Measurements from ENCODE around the gene THADA. TPM values are rescaled to one million over a fixed set of nuclear protein-coding genes. Genes with fewer than 3 reads are reported as not detected.

THADA gene
- total and polyA plus RNA-seq, 2 donors = 11.8 to 20.6 TPM

DNA sequence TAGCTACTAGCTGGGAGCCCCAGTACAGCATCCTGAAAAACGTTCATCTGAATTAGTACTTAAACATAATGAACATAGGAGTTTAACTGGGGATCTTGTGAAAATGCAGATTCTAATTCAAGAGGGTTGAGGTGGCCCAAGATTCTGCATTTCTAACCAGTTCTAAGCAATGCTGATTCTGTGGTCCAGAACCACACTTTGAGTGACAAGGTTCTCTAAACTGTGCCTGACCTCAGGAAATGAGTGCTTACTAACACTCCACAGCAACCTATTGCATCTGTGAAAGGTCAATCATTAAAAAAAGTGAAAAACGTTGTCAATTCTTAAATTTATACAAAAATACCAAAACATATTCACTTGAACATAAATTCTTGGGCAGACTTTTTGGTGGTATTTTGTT lies 212.3 kb downstream of the THADA start:
- no peak overlapping the region for H3K27ac ChIP-seq (ENCODE audit: low read depth in 1 of 2, low read length in 1 of 2)
- no peak for DNase-seq (ENCODE audit: low read depth in 6 of 9, low spot score in 9 of 9)
- H3K4me3 ChIP-seq (ENCODE audit: low read length in 2 of 2) = no peak overlapping the region
- no peaks in the 10 kb centered on the region for H3K27me3 ChIP-seq (ENCODE audit: control insufficient read depth in 2 of 2, insufficient read depth in 1 of 2, low read length in 1 of 2)
- H3K9me3 ChIP-seq (ENCODE audit: control insufficient read depth in 2 of 2, insufficient read depth in 1 of 2, low read length in 1 of 2) = no peaks in the 10 kb centered on the region
- H3K4me1 ChIP-seq (ENCODE audit: control insufficient read depth in 2 of 2, insufficient read depth in 2 of 2, low read length in 2 of 2) = peaks cover 0 to 3% of the 10 kb centered on the region in 2 donors
- H3K36me3 ChIP-seq (ENCODE audit: control insufficient read depth in 2 of 2, insufficient read depth in 2 of 2, low read length in 1 of 2) = no peaks in the 10 kb centered on the region
- 88% methylated on average over 2 of the region's 2 CpGs for whole genome bisulfite sequencing

DNA sequence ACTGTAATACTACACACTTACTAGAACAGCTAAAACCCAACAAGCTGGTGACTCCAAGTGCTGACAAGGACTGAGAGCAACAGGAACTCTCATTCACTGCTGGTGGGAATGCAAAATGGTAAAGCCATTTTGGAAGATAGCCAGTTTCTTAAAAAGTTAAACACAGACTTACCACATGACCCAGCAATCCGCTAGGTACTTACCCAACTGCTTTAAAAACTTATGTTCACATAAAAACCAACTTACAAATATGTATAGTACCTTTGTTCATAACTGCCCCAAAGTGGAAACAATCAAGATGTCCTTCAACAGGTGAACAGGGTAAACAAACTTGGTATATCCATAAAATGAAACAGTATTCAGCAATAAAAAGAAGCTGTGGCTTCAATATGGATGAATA lies 216.3 kb downstream of the THADA start:
- H3K9me3 ChIP-seq (ENCODE audit: control insufficient read depth in 2 of 2, insufficient read depth in 1 of 2, low read length in 1 of 2) = no peaks in the 10 kb centered on the region
- no peak for DNase-seq (ENCODE audit: low read depth in 6 of 9, low spot score in 9 of 9)
- H3K27me3 ChIP-seq (ENCODE audit: control insufficient read depth in 2 of 2, insufficient read depth in 1 of 2, low read length in 1 of 2) = no peaks in the 10 kb centered on the region
- H3K4me1 ChIP-seq (ENCODE audit: control insufficient read depth in 2 of 2, insufficient read depth in 2 of 2, low read length in 2 of 2) = no peaks in the 10 kb centered on the region
- H3K4me3 ChIP-seq (ENCODE audit: low read length in 2 of 2) = no peak overlapping the region
- WGBS = 95% methylated on average over 1 of the region's 1 CpG
- no peaks in the 10 kb centered on the region for H3K36me3 ChIP-seq (ENCODE audit: control insufficient read depth in 2 of 2, insufficient read depth in 2 of 2, low read length in 1 of 2)
- H3K27ac ChIP-seq (ENCODE audit: low read depth in 1 of 2, low read length in 1 of 2) = no peak overlapping the region

DNA sequence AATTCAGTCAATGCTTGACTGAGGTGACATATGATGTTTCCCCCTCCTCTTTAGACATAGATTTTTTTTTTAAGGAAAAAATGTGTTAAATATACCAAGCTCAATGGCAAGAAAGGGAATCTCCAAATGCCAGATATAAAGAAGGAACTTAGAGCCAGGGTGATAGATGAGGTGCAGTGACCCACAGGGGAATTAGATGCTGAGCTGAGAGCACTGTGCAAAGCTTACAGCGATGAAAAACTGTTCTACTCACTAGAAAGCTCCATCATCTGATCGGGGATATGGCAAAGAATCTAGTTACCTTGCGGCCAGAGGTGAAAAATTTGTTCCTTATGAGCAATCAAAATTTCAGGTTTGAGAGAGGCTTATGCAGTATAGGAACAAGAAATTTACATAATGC lies 218.5 kb downstream of the THADA start:
- WGBS = 98% methylated on average over 3 of the region's 3 CpGs
- H3K9me3 ChIP-seq (ENCODE audit: control insufficient read depth in 2 of 2, insufficient read depth in 1 of 2, low read length in 1 of 2) = no peaks in the 10 kb centered on the region

GRCh38 chr2:43376523-43377198 lies 219.2 kb downstream of the THADA start:
- H3K4me1 ChIP-seq (ENCODE audit: control insufficient read depth in 2 of 2, insufficient read depth in 2 of 2, low read length in 2 of 2) = no peaks in the 10 kb centered on the region
- H3K9me3 ChIP-seq (ENCODE audit: control insufficient read depth in 2 of 2, insufficient read depth in 1 of 2, low read length in 1 of 2) = no peaks in the 10 kb centered on the region
- 97% methylated on average over 8 of the region's 8 CpGs for WGBS
- H3K36me3 ChIP-seq (ENCODE audit: control insufficient read depth in 2 of 2, insufficient read depth in 2 of 2, low read length in 1 of 2) = no peaks in the 10 kb centered on the region
- no peak overlapping the region for H3K27ac ChIP-seq (ENCODE audit: low read depth in 1 of 2, low read length in 1 of 2)
- no peak overlapping the region for H3K4me3 ChIP-seq (ENCODE audit: low read length in 2 of 2)
- no peak for DNase-seq (ENCODE audit: low read depth in 6 of 9, low spot score in 9 of 9)
- H3K27me3 ChIP-seq (ENCODE audit: control insufficient read depth in 2 of 2, insufficient read depth in 1 of 2, low read length in 1 of 2) = no peaks in the 10 kb centered on the region

More for the DNA sequence above, 218.5 kb downstream of the THADA start:
- Histone ChIP-seq H3K4me1 (ENCODE audit: control insufficient read depth in 2 of 2, insufficient read depth in 2 of 2, low read length in 2 of 2) (no peaks in the 10 kb centered on the region), H3K27me3 (ENCODE audit: control insufficient read depth in 2 of 2, insufficient read depth in 1 of 2, low read length in 1 of 2) (no peaks in the 10 kb centered on the region), H3K36me3 (ENCODE audit: control insufficient read depth in 2 of 2, insufficient read depth in 2 of 2, low read length in 1 of 2) (no peaks in the 10 kb centered on the region), H3K4me3 (ENCODE audit: low read length in 2 of 2) (no peak overlapping the region), H3K27ac (ENCODE audit: low read depth in 1 of 2, low read length in 1 of 2) (no peak overlapping the region)
- no peak for DNase-seq (ENCODE audit: low read depth in 6 of 9, low spot score in 9 of 9)

DNA sequence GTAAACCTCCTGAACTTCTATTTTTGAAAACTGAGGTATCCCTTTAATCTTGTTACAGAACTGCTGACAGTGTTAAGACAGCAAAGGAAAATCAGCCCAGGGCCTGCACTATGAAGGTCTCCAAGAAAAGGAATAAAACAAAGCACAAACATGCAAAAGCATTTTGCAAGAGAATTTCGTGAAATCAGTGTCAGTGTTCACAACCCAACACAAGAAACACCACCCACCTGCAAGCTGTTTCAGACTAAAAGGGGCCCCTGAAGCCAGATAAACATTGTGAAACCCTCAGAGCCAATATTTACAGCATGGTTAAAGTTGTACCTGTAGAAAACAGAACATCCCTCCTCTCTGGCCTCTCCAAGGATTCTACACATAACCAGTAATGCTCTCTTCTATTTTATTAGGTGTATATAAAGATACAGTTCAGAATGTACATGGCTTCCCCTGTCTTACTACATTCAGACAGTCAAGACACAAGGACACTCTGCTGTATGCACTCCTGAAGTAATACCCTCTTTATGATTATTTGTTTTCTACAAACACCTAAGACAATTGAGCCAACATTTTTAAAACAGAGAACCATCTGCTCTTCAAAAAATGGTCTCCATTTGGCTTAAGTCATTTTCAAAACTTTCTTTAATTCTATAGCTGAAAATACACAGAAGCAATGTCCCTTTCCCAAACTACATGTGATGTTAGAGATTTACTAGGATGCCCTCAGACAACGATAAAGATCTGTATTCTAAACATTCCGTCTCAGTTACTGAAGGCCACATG lies 219.9 kb downstream of the THADA start:
- H3K27ac ChIP-seq (ENCODE audit: low read depth in 1 of 2, low read length in 1 of 2) = no peak overlapping the region
- DNase-seq (ENCODE audit: low read depth in 6 of 9, low spot score in 9 of 9) = no peak
- WGBS = 95% methylated on average over 3 of the region's 3 CpGs
- no peaks in the 10 kb centered on the region for H3K9me3 ChIP-seq (ENCODE audit: control insufficient read depth in 2 of 2, insufficient read depth in 1 of 2, low read length in 1 of 2)
- no peaks in the 10 kb centered on the region for H3K36me3 ChIP-seq (ENCODE audit: control insufficient read depth in 2 of 2, insufficient read depth in 2 of 2, low read length in 1 of 2)
- no peaks in the 10 kb centered on the region for H3K4me1 ChIP-seq (ENCODE audit: control insufficient read depth in 2 of 2, insufficient read depth in 2 of 2, low read length in 2 of 2)
- H3K4me3 ChIP-seq (ENCODE audit: low read length in 2 of 2) = no peak overlapping the region
- no peaks in the 10 kb centered on the region for H3K27me3 ChIP-seq (ENCODE audit: control insufficient read depth in 2 of 2, insufficient read depth in 1 of 2, low read length in 1 of 2)

DNA sequence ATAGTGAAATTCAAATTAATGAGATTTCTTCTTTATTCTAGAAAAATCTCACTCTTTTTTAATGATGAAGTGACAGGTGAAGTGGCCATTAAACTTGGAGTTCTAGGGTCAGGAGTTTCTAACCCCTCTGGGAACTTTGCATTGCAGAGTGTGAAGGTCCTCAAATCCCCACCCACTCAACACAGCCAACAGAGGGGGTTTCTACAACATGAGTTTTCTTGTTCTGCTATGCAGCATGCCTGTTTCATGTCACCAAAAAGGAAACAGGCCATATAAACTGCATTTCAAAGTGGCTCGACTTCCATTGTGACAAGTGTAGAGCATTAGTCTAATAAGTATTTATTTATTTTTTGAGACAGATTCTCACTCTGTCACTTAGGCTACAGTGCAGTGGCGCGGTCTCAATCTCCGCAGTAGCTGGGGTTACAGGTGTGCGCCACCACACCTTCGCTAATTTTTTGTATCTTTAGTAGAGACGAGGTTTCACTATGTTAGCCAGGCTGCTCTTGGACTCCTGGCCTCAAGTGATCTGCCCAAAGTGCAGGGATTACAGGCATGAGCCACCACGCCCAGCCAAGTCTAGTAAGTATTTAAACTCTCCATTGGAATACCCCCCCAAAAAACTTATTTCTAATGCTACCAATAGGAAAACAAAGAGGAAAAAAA lies 223.3 kb downstream of the THADA start:
- H3K4me3 ChIP-seq (ENCODE audit: low read length in 2 of 2) = no peak overlapping the region
- H3K9me3 ChIP-seq (ENCODE audit: control insufficient read depth in 2 of 2, insufficient read depth in 1 of 2, low read length in 1 of 2) = no peaks in the 10 kb centered on the region
- WGBS = 98% methylated on average over 8 of the region's 8 CpGs

DNA sequence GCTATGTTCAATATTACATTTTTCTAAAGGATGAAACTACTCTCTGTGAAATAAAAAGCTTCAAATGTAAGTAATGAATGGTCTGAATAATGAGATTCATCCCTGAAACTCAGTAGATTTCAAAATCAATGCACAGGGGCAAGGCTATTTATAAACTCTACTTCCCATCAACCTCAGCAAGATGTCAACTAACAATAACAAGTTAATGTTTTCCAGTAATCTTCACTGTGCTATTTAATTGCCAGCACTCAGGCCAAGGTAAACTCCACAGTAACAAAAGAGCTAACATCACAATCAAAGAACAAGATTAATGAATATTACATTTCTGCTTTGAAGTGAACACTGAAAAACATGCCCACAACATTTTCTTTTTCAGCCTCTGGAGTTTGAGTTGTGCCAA lies 225.1 kb downstream of the THADA start:
- no peak for DNase-seq (ENCODE audit: low read depth in 6 of 9, low spot score in 9 of 9)
- H3K27me3 ChIP-seq (ENCODE audit: control insufficient read depth in 2 of 2, insufficient read depth in 1 of 2, low read length in 1 of 2) = no peaks in the 10 kb centered on the region
- H3K36me3 ChIP-seq (ENCODE audit: control insufficient read depth in 2 of 2, insufficient read depth in 2 of 2, low read length in 1 of 2) = no peaks in the 10 kb centered on the region
- no peak overlapping the region for H3K4me3 ChIP-seq (ENCODE audit: low read length in 2 of 2)
- H3K27ac ChIP-seq (ENCODE audit: low read depth in 1 of 2, low read length in 1 of 2) = no peak overlapping the region
- no peaks in the 10 kb centered on the region for H3K9me3 ChIP-seq (ENCODE audit: control insufficient read depth in 2 of 2, insufficient read depth in 1 of 2, low read length in 1 of 2)
- no peaks in the 10 kb centered on the region for H3K4me1 ChIP-seq (ENCODE audit: control insufficient read depth in 2 of 2, insufficient read depth in 2 of 2, low read length in 2 of 2)

More for the DNA sequence above, 223.3 kb downstream of the THADA start:
- H3K27me3 ChIP-seq (ENCODE audit: control insufficient read depth in 2 of 2, insufficient read depth in 1 of 2, low read length in 1 of 2) = no peaks in the 10 kb centered on the region
- no peaks in the 10 kb centered on the region for H3K4me1 ChIP-seq (ENCODE audit: control insufficient read depth in 2 of 2, insufficient read depth in 2 of 2, low read length in 2 of 2)
- H3K27ac ChIP-seq (ENCODE audit: low read depth in 1 of 2, low read length in 1 of 2) = no peak overlapping the region
- no peaks in the 10 kb centered on the region for H3K36me3 ChIP-seq (ENCODE audit: control insufficient read depth in 2 of 2, insufficient read depth in 2 of 2, low read length in 1 of 2)
- no peak for DNase-seq (ENCODE audit: low read depth in 6 of 9, low spot score in 9 of 9)

DNA sequence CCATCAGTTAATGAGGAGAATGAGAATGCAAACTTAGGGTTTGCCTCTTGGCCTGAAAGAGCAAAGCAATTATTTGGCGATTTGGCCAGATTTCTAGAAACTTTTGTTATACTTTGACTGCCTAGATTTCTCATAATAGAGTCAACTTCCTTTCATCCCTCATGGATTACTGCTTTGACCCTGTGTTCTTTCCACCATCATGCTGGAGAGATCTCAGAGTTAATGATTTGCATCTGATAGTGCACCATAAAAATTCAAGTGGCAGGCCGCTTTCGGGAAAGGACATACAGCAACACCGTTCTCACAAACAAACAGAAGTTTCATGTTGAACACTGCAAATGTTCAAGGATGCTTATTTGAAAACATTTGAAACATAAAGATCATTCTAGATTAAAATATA lies 225.7 kb downstream of the THADA start:
- WGBS = 94% methylated on average over 4 of the region's 4 CpGs
- Histone ChIP-seq H3K27me3 (ENCODE audit: control insufficient read depth in 2 of 2, insufficient read depth in 1 of 2, low read length in 1 of 2) (no peaks in the 10 kb centered on the region), H3K36me3 (ENCODE audit: control insufficient read depth in 2 of 2, insufficient read depth in 2 of 2, low read length in 1 of 2) (no peaks in the 10 kb centered on the region), H3K27ac (ENCODE audit: low read depth in 1 of 2, low read length in 1 of 2) (no peak overlapping the region), H3K4me1 (ENCODE audit: control insufficient read depth in 2 of 2, insufficient read depth in 2 of 2, low read length in 2 of 2) (no peaks in the 10 kb centered on the region), H3K9me3 (ENCODE audit: control insufficient read depth in 2 of 2, insufficient read depth in 1 of 2, low read length in 1 of 2) (no peaks in the 10 kb centered on the region), H3K4me3 (ENCODE audit: low read length in 2 of 2) (no peak overlapping the region)
- DNase-seq (ENCODE audit: low read depth in 6 of 9, low spot score in 9 of 9) = no peak
